Hematopoietic multipotent progenitor cell treated with erythropoietin and hydrocortisone succinate and interleukin-3 and kit ligand, for 8 days (in vitro differentiated cells): ENCODE data around the gene OMP.
A peak's percentile ranks its signal among the peaks of the same experiment; 100 is the strongest.

ENCODE experiments used
- DNase-seq: peaks from one replicate; pipeline ENCODE4 v3.0.0-alpha.2; 2015

OMP gene

DNA sequence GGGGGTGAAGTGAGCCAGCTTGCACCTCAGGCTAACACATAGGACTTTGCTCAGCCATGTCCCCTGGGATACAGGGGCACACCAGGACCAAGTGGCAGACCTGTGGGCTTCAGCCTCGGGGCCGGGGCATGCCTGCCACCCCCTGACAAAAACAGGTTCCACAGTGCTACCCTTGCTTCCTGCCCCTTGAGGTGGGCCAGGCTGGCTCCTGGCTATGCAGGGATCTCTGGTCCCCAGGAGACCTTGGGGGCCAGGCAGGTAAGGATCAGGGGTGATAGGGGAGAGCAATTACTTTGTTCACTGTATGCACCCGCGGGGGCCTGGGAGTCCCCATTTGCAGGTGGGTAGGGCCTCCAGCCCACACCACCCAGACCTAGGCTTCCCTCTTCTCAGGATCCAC, 23.1 kb downstream of the OMP start:
- DNase-seq, result no peak

DNA sequence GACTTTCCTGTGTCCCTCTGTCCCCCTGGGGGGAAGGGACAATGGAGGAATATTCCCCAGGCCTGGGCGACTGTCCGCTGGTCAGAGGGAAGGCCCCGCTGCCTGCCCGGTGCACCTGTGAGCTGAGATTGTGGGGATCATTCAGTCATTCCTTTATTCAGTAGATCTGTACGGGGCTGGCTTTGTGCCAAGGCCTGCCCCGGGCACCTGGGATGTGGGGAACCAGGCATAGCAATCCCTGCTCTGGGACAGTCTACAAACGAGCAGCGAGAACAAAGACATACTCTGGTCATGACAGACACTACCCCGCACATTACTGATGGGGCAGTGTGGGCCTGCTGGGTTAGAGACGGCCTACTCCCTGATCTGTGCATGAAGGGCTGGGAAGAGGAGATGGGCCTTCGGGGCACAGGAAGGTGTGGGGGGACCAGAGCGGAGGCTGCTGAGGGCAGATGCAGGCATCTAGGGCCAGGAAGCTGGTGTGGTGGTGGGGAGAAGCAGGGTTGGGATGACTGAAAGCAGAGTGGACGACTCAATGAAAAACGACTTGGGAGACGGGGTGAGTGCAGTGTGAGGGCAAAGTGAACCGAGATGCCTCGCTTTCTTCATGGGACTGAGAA, 23.6 kb downstream of the OMP start:
- DNase-seq, result no peak

DNA sequence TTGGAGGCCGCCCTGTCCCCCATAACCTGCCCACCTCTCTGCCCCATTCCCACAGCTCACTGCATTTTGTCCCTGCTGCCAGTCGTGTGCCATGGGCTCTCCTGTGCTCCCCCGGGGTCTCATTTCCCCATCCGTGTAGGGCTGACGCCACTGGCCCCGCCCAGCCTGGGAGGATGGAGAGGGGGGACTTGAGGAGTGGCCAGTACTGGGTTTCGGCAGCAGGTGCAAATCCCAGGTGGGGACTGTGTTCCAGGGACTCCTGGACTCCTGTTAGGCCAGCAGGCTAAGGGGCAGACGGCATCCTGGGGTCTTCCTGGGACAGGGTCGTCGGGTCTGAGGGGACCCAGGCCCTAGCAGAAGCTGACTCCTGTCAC, 24.2 kb downstream of the OMP start:
- no peak for DNase-seq

DNA sequence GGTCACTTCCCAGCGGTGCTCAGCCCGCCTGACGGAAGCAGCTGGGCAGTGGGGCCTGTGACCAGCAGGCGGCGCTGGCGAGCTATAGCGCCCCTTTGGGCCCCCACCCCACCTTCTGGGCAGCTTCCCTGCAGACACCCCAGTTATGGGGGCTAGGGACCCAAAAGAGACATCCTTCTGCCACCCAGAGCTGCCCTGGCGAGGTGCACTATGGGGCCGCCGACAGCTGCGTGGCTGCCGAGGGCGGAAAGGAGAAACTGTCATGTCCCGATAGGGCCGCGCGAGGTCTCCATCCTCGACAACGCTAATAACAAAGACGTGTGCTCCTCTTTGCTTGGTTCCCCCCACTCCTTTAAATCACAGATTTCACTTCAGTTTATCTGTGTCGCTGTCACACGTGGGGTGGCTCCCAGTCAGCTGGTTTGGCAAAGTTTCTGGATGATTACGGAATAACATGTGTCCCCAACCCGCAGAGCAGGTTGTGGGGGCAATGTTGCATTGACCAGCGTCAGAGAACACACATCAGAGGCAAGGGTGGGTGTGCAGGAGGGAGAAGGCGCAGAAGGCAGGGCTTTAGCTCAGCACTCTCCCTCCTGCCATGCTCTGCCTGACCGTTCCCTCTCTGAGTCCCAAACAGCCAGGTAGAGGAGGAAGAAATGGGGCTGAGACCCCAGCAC, 24.7 kb downstream of the OMP start:
- DNase-seq, result peak; percentile 44

DNA sequence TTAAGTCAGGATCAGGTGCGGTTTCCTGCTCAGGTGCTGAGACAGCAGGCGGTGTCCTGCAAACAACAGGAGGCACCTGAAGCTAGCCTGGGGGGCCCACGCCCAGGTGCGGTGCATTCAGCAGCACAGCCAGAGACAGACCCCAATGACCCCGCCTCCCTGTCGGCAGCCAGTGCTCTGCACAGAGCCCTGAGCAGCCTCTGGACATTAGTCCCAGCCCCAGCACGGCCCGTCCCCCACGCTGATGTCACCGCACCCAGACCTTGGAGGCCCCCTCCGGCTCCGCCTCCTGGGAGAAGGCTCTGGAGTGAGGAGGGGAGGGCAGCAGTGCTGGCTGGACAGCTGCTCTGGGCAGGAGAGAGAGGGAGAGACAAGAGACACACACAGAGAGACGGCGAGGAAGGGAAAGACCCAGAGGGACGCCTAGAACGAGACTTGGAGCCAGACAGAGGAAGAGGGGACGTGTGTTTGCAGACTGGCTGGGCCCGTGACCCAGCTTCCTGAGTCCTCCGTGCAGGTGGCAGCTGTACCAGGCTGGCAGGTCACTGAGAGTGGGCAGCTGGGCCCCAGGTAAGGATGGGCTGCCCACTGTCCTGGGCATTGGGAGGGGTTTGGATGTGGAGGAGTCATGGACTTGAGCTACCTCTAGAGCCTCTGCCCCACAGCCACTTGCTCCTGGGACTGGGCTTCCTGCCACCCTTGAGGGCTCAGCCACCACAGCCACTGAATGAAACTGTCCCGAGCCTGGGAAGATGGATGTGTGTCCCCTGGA, 25.5 kb downstream of the OMP start, which contains the start of gene MYO7A:
Gene MYO7A, plus strand, starts transcription at position 327 of the 772 bp plus-strand sequence. CDS start 2,389 bp downstream, outside the sequence.
- DNase-seq, result no peak

DNA sequence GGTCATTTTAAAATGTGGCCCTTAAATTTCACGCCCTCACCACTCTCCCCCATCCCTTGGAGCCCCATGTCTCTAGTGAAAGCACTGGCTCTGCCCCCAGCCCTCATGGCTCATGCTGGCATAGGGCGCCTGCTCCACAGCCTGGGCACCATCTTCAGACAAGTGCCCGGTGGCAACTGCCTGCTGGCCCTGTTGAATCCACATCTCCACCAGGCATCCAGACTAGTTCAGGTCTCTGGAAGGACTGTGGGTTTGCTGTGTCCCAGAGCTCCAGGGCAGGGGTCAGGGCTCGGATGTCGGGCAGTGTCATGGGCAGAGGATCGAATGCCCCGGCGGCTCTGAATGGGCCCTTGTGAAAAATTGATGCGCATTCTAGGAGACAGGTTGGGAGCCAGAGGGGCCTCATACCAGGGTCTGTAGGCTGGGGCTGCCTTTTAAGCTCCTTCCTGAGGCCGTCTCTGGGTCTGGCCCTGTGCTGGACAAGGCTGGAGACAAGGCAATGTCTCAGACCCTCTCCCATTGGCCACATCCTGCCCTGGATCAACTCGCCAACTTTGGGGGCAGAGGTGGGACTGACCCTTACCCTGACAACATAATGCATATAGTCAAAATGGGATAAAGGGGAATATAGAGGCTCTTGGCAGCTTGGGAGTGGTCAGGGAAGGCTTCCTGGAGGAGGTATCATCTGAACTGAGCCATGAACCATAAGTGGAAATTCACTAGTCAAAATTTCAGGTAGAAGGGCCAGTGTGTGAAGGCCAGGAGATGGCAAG, 26.6 kb downstream of the OMP start:
- DNase-seq, result no peak

DNA sequence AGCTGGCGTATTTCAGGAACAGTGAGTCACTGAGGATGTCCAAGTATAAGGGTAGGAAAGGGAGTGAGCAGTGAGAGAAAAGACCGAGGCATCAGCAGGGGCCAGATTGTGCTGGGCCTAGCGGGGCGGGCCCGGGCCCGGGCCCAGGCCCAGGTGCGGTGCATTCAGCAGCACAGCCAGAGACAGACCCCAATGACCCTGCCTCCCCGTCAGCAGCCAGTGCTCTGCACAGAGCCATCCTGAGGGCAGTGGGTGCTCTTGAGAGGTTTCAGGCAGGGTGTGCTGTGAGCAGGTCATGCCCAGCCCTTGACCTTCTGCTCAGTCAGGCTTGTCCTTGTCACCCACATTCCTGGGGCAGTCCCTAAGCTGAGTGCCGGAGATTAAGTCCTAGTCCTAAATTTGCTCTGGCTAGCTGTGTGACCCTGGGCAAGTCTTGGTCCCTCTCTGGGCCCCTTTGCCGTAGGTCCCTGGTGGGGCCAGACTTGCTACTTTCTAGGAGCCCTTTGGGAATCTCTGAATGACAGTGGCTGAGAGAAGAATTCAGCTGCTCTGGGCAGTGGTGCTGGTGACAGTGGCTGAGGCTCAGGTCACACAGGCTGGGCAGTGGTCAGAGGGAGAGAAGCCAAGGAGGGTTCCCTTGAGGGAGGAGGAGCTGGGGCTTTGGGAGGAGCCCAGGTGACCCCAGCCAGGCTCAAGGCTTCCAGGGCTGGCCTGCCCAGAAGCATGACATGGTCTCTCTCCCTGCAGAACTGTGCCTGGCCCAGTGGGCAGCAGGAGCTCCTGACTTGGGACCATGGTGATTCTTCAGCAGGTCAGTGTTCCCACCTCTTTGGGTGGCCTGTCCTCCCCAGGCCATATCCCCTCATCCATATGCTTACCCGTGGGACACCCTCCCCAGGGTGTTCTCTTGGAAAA, 27.5 kb downstream of the OMP start:
- DNase-seq, result no peak

DNA sequence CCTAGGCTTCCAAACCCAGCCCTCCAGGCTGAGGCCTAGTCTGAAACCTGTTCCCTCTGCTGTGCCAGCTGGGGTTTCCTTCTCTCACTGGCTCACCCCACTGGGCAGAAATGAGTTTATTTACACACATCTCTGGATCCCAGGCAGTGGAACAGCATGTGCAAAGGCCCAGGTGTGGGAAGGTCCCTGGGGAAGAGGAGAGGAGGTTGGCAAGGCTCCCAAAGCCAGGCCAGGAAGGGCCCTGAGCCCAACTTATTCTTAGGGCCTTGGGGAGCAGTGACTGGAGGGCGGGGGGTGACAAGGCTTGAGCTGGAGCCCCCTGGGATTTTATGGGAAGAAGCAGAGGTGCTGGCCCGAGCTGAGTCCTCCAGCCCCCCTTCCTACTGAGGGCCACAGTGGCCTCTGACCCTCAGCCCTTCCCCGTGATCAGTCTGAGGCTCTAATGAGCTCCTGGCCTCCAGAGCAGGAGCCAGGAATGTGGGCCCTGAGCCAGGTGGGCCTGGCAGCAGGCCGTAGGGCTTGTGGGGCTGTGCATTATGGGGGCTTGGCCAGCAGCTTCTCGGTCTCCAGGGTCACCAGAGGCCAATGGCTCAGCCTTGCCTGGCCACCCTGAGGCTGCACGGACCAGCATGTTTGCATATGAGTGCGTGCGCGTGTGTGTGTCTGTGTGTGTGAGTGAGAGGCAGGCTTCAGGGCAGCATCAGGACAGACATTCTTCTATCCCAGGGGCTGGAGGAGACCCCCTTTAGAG, 28.3 kb downstream of the OMP start:
- DNase-seq, result no peak

DNA sequence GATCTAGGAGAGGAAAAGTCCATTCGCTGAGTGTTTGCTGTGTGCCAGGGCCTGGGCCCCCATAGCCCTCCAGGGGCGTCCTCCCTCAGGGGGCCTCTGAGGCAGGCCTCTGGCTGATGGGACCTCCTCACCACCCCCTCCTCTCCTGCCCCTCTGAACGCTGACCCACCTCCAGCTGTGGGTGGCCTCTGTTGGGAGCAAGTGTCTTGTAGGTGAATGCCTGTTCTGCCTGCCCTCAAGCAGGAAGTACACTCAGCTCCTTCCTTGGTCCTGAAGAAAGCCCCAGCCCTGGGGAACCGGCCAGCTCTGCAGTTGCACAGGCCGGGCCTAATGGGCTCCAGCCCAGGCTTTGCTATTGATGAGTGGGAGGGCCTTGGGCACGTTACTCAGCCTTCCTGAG, 28.9 kb downstream of the OMP start:
- DNase-seq, result no peak

DNA sequence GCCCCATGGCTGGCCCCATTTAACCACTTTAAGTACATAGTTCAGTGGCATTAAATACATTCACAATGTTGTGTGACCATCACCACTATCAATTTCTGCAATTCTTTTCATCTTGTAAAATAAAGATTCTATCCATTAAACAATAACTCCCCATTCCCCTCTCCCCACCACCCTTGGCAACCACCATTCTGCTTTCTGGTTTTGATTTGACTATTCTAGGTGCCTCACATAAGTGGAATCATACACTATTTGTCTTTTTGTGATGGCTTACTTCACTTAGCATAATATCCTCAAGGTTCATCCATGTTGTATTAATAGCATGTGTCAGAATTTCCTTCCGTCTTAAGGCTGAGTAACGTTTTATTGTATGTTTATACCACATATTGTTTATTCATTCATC, 32.4 kb downstream of the OMP start:
- no peak for DNase-seq

DNA sequence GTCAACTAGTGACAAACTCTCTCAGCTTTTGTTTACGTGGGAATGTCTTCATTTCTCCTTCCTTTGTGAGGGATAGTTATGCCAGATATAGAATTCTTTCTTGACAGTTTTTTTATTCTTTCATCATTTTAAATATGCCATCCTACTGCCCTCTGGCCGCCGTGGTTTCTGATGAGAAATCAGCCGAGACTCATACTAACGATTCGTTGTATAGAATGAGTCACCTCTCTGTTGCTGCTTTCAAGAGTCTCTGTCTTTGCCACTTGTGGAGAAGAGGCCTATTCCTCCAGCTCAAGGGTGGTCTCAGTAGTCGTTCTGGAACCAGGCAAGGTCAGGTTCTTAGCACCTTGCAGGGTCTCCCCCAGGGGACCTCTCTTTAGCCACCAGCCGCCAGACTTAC, 33.4 kb downstream of the OMP start:
- no peak for DNase-seq

DNA sequence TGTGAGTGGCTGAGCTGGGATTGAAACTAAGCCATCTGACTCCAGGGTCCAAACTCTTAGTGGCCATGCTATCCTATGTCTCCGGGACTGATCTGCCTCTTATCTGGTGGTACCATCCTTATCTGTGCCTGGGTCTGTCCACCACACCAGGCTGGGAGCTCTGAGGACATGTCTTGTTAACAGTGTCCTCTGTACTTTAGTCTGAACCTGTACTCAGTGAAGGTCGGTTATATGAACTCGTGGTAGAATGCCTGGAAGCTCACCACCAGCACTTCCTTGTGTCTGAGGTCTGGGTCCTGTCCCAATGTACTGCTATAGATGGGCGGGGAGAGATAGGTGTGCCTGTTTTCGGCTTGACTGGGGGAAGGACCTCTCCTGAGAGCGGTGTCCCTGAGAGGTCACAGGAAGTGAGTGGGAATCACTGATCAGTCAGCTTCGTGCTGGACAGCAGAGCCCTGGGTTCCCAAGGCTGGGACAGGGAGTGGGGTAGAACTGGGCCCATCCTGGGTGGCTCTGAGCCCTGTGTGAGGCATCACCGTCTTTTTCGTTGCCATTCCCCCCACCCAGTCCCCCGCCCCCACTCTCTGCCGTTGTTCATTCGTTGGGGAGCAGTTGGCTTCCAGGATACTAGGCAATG, 34.3 kb downstream of the OMP start:
- no peak for DNase-seq

DNA sequence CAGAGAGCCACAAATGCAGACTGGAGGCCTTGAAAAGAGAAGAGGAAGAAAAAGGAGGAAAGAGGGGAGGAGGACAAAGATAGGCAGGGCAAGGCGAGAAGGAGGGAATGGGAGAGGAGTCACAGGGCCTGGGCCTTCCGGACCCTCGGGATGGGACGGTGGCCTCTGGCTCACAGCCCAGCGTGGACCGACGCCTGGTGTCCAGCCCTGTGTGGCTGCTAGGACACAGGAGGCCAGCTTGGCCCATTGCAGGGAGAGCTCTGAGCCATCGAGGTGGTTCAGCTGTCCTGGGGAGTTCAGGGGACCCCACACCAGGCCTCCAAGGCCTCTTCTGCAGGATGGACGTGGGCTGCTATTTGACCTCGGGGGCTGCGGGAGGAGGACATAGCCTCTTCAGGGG, 34.8 kb downstream of the OMP start:
- no peak for DNase-seq

DNA sequence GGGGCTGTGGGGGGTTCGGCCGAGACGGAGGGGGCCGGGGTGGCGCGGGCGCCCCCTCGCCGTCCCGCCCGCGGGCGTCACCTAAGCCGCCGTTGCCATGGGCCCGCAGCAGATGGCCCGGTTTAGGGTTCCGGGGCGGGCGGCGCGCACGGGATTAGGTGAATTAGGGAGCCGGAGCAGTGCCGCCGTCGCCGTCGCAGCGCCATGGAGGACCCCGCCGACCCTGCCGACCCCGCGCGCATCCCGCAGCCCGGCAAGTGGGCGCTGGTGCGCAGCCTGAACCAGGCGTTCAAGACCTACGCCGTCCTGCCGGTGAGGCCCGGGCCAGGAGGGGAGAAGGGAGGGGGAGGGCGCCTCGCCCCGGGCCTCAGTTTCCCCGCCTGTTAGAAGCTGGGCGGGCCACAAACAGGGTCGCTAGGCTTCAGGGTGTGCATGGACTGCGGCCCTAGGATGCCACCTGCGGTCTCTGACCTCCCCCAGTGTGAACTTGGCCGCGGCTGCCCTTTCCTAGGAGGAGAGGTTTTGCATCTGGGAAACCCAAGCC, 35.5 kb downstream of the OMP start:
- no peak for DNase-seq

DNA sequence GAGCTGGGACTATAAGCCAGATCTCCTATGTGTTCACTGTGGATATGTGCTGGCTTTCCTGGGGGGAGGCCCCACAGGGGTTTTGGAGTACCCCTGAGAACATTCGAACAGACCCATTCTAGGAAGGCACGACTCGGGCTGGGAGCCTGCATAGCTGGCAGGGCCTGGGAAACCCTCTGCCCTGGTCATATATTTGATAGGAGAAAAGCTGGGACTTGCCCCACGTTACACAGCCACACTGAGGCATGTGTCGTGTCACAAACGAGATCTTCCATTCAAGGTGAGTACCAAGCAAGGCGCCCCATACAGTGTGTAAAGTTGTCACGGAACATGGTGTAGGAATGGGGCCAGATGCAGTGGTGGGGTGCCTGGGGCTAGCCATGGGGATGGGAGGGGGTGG, 36.6 kb downstream of the OMP start:
- DNase-seq, result no peak

DNA sequence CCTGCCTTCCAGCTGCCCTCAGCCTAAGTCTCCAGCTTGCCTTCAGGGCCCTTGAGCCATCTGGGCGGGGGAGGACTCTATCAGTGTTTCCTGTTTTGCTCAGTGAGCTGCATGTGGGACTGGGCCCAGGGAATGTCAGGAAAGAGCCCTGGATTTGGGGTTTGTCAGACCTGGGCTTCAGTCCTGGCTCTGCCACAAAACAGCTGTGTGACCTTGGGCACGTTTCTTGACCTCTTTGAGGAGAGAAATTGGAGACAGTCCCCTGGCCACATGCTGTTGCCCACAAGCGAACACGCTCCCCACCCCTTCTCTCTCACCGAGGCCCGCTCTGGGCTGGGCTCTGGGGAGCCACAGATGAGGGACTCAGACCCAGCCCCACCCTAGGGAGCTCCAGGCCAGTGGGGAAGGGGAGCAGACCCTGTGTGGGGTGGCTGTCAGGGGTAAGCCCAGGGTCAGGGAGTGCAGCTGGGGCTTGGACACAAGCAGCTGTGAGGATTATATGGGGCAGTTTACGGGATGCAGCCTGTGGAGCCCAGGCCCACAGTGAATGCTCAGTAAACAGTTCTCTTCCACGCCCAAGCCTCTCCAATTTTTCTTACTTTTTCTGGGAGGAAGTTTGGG, 37.7 kb downstream of the OMP start:
- no peak for DNase-seq

DNA sequence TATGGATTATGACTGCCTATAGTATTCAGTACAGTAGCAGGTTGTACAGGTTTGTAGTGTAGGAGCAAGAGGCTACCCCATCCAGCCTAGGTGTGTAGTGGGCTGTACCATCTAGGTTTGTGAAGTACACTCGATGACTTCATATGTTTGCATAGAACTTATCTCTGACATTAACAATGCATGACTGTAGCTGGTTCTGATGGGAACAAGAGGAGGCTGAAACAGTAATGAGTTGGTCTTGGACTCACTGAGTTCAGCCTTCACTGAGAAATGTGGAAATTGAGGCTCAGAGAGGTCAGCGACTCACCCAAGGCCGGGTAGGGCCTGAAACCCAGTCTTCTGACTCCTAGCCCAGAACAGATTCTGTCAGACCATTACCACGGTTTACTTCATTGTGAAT, 38.4 kb downstream of the OMP start:
- DNase-seq, result no peak

DNA sequence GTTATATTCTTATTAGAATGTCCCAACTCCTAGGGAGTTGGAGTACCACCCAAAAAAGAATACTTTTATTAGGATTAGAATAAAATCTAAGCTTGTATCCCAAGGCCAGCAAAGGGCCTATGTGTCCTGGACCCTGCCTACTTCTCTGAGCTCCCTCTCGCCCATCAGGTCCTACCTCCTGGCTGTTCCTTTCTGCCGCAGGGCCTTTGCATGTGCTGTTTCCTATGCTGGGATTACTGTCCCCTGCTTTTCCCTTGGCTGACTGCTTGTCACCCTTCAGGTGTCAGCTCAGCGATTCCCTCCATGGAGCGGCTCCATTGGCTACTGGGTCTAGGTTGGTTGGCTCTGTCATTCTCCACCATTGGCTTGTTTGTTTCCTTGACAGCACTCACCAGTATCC, 38.8 kb downstream of the OMP start:
- no peak for DNase-seq

DNA sequence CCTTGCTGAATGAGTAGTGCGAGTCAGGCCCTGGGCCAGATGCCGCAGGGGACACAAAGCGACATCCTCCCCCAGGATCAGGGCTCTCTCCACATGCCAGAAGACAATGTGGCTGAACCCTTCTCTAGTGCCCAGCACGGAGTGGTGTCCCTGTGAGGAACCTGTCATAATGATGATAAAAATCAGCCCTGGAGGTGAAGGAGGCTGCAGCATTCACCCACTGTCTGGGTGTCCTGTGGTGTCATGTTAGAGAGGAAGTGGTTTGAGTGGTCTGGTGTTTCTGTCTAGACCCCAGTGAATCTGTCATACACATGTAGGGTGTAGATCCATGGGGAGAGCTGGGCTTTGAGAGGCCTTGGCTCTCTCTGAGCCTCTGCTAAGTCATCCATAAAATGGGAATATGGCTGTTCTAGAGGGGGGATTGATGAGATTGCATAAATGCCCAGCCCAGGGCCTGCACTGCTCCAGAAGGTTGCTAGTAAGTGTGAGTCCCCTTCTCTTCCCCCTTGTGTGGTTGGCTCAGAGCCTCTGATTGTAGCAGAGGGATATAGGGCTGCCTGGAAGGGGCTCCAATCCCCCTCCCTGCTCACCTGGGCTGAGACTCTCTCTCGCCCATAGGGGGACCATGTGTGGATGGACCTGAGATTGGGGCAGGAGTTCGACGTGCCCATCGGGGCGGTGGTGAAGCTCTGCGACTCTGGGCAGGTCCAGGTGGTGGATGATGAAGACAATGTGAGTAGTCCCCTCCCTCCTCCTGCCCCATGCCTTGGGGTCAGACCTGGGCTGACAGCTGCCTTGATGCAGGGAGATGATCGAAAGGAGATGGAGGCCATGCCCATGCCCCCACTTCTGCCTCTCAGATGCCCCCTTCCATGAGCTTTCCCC, 39.7 kb downstream of the OMP start:
- no peak for DNase-seq
